GM21381 (cell line): ENCODE measurements around the gene ATG2B.

ENCODE experiments used
- ATAC-seq: cut with Tn5 transposase; IDR thresholded peaks from one replicate; pipeline ENCODE4 v1.9.1; 2021; ENCODE audit warnings: mild to moderate bottlenecking, moderate library complexity; ENCODE audit not compliant: unreplicated experiment

Gene ATG2B

DNA sequence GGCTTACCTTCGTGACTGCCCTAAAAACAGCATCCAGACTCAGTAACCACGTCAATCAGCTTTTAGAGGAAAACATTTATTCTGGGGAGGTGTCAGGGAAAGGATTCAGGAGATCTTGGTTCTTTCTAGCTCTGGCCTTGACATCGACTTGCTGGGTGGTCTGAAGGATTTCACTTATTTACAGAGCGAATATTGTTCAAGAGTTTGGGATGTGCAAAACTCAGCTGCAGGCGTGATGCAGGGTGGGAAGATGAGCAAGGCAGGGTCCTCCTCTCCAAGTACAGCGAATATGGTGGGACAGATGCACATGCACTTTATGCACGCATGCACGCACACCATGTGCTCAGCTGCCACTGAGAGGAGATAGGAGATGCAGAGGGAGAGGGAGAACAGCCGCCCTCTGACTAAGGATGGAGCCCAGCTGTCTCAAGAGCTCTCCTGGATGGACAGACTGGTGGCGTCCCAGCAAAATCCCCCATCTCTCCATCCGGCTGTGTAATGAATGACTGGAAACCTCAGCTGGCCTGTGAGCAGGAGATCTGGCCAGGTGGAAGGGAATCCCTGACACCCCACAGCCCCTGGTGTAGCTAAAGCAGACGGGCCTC lies 131.5 kb downstream of the ATG2B start:
- no peak for ATAC-seq

GRCh38 chr14:96231056-96231455 lies 132.1 kb downstream of the ATG2B start:
- no peak for ATAC-seq

DNA sequence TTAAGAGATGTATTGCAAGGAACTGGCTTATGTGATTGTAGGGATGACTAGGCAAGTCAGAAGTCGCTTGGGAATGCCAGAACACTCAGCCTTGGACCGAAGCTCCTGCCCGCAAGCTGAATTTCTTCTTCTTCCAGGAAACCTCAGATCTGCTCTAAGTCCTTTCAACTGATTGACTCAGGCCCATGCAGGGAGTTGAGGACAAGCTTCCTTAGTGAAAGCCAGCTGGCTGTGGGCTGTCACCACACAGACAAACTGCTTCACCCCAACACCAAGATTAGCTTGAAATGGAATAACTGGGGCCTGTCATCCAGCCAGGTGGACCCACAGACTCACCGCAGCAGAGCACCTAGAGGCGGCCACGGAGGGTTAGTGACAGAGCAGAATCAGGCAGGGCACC lies 133.8 kb downstream of the ATG2B start:
- ATAC-seq: no peak
